K562 (cell line): ENCODE measurements around the gene RPL28. TPM values are rescaled to one million over a fixed set of nuclear protein-coding genes. Genes with fewer than 3 reads are reported as not detected.

Experiments
- ATF2 ChIP-seq: sonication (generic); formaldehyde crosslinking; IDR thresholded peaks from 2 replicates; pipeline ENCODE4 v1.8.1; 2022; ENCODE audit warnings: missing genetic modification reagents
- CGGBP1 ChIP-seq: fragments of 250-450 bp; sonication (Bioruptor Pico); IDR thresholded peaks from 2 replicates; pipeline ENCODE4 v1.9.0; 2021; ENCODE audit warnings: mild to moderate bottlenecking
- CREB3 ChIP-seq: fragments of 450-650 bp; conservative IDR thresholded peaks from 2 replicates; pipeline ENCODE4 v1.6.1; 2016; ENCODE audit warnings: missing genetic modification characterization, low read depth, mild to moderate bottlenecking, missing compliant biosample characterization, moderate library complexity
- ESRRA ChIP-seq: fragments of 450-650 bp; IDR thresholded peaks from 2 replicates; pipeline ENCODE4 v1.6.1; 2014; ENCODE audit warnings: low read depth, mild to moderate bottlenecking, moderate library complexity, borderline replicate concordance
- GTF2E2 ChIP-seq: fragments of 200-800 bp; sonication (Bioruptor generic); IDR thresholded peaks from 2 replicates; pipeline ENCODE4 v1.6.1; 2016; ENCODE audit warnings: missing genetic modification characterization, missing compliant biosample characterization
- HMGN3 ChIP-seq: IDR thresholded peaks from 2 replicates; pipeline ENCODE4 v1.6.1; 2011; ENCODE audit warnings: borderline replicate concordance, low read depth, mild to moderate bottlenecking, mixed read lengths, low read length; ENCODE audit not compliant: insufficient read length; ENCODE audit errors: extremely low read depth
- KAT2B ChIP-seq: IDR thresholded peaks from one replicate; pipeline ENCODE4 v1.6.1; 2012; ENCODE audit warnings: low read depth, mild to moderate bottlenecking, control low read depth, inconsistent platforms, low read length, moderate library complexity
- L3MBTL2 ChIP-seq: fragments of 450-650 bp; IDR thresholded peaks from 2 replicates; pipeline ENCODE4 v1.6.1; 2016; ENCODE audit warnings: mild to moderate bottlenecking, moderate library complexity
- NFIC ChIP-seq: fragments of 450-650 bp; IDR thresholded peaks from 2 replicates; pipeline ENCODE4 v1.6.1; 2017; ENCODE audit warnings: mild to moderate bottlenecking, inconsistent platforms
- PBX2 ChIP-seq, 2 experiments: IDR thresholded peaks in 1 of 2; conservative IDR thresholded peaks in 1 of 2; 2 replicates each; pipeline ENCODE4 v1.6.1; 2016; ENCODE audit warnings: low read depth in 2 of 2, mild to moderate bottlenecking in 1 of 2, missing compliant biosample characterization in 1 of 2, missing genetic modification characterization in 1 of 2, moderate library complexity in 1 of 2
- PYGO2 ChIP-seq: fragments of 450-650 bp; IDR thresholded peaks from 2 replicates; pipeline ENCODE4 v1.6.1; 2016; ENCODE audit warnings: mild to moderate bottlenecking, missing genetic modification characterization, moderate library complexity, missing compliant biosample characterization
- RBFOX2 ChIP-seq: fragments of 200-400 bp; formaldehyde crosslinking; IDR thresholded peaks from 2 replicates; pipeline ENCODE4 v1.6.1; 2017; ENCODE audit warnings: low read depth, mild to moderate bottlenecking, low read length, moderate library complexity
- TRIM25 ChIP-seq: fragments of 450-650 bp; IDR thresholded peaks from 2 replicates; pipeline ENCODE4 v1.7.0; 2016; ENCODE audit warnings: borderline replicate concordance
- XRCC3 ChIP-seq: fragments of 450-650 bp; IDR thresholded peaks from 2 replicates; pipeline ENCODE4 v1.6.1; 2017; ENCODE audit warnings: mild to moderate bottlenecking, moderate library complexity
- ZBTB12 ChIP-seq: fragments of 250-450 bp; sonication (Bioruptor Pico); IDR thresholded peaks from 2 replicates; pipeline ENCODE4 v1.4.0; 2020
- ZFPM2 ChIP-seq: fragments of 250-450 bp; sonication (Bioruptor Pico); IDR thresholded peaks from 2 replicates; pipeline ENCODE4 v1.5.1; 2022; ENCODE audit warnings: mild to moderate bottlenecking
- ZFX ChIP-seq: sonication (generic); formaldehyde crosslinking; IDR thresholded peaks from 2 replicates; pipeline ENCODE4 v1.8.0; 2022; ENCODE audit warnings: mild to moderate bottlenecking, missing genetic modification reagents, moderate library complexity
- ZNF586 ChIP-seq: fragments of 450-650 bp; formaldehyde crosslinking; conservative IDR thresholded peaks from 2 replicates; pipeline ENCODE4 v1.4.0; 2020; ENCODE audit warnings: mild to moderate bottlenecking, moderate library complexity
- ZSCAN29 ChIP-seq: fragments of 450-650 bp; IDR thresholded peaks from 2 replicates; pipeline ENCODE4 v1.6.1; 2017
- polyA plus RNA-seq, 8 experiments: library from polyadenylated mRNA; depleted of rRNA in 4 of 8; stranded (reverse) in 5 of 8; unstranded in 3 of 8; fragments of >200 nt; fragmentation: Nextera tagmentation in 2 of 8; fragmentation: Illumina TruSeq in 1 of 8; extraction: Ambion mirVana in 2 of 8; extraction: Trizol in 1 of 8; gene quantifications; 2 replicates each; pipeline versions ENCODE4 v1.2.1 to v1.2.3, GENCODE V29; 2011 to 2014; ENCODE audit warnings: inconsistent platforms in 1 of 8, missing spikeins in 1 of 8
- total RNA-seq, 7 experiments: library from RNA; depleted of rRNA in 6 of 7; stranded (reverse); fragments of >200 nt in 6 of 7; fragmentation: Illumina TruSeq in 2 of 7; extraction: Trizol in 2 of 7; gene quantifications; 2 replicates each; pipeline versions ENCODE4 v1.2.1 to v1.2.3, GENCODE V29; 2011 to 2021; ENCODE audit warnings: low replicate concordance in 1 of 7

RPL28 gene
- total and polyA plus RNA-seq, 9 of the 15 experiments (the other 6 are each of a cell fraction or from before 2014, with no cell fraction given) = 124 to 3,106 (median 622) TPM

- TF ChIP-seq TRIM25 = no peak
- no peak for TF ChIP-seq ZSCAN29
- TF ChIP-seq ZFX = no peak; the same call in 1 of the 2 replicates
- TF ChIP-seq PBX2 (CRISPR knock-in tag; IDR thresholded peaks at IDR 0.05; ENCODE audit: low read depth) = no peak
- TF ChIP-seq PBX2 (tag; conservative IDR thresholded peaks at IDR 0.05; ENCODE audit: low read depth) = no peak
- TF ChIP-seq CGGBP1 = no peak
- no peak for TF ChIP-seq ZNF586 (CRISPR knock-in tag)
- no peak for TF ChIP-seq KAT2B
- TF ChIP-seq HMGN3 = no peak
- TF ChIP-seq NFIC = no peak
- TF ChIP-seq ZFPM2 = no peak
- TF ChIP-seq ZBTB12 (CRISPR knock-in tag) = no peak
- no peak for TF ChIP-seq RBFOX2
- no peak for TF ChIP-seq CREB3 (tag)
- TF ChIP-seq ATF2 (CRISPR knock-in tag) = no peak
- TF ChIP-seq PYGO2 (tag) = no peak
- TF ChIP-seq XRCC3 = no peak
- no peak for TF ChIP-seq GTF2E2 (tag)
- TF ChIP-seq ESRRA = no peak
- TF ChIP-seq L3MBTL2 = no peak; the same call in 1 of the 2 replicates
These were observed 61.9 kb downstream of the RPL28 start (continued) for GRCh38 chr19:55447421-55448174.
